GM18508 (cell line): Measurements from ENCODE around the gene LRRC14B.
A peak's percentile ranks its signal among the peaks of the same experiment; 100 is the strongest.

ENCODE experiments used
- ATAC-seq: cut with Tn5 transposase; IDR thresholded peaks from one replicate; pipeline ENCODE4 v1.9.1; 2021; ENCODE audit warnings: moderate number of reproducible peaks; ENCODE audit not compliant: insufficient read depth, unreplicated experiment

The LRRC14B gene

GRCh38 chr5:172841-173251 is 18.4 kb upstream of the LRRC14B start:
- ATAC-seq = no peak

GRCh38 chr5:173392-174290 is 17.7 kb upstream of the LRRC14B start:
- no peak for ATAC-seq

GRCh38 chr5:174291-174600 is 17.0 kb upstream of the LRRC14B start:
- no peak for ATAC-seq

- no peak for ATAC-seq
Observed at GRCh38 chr5:174876-175465, 16.3 kb upstream of the LRRC14B start.

- no peak for ATAC-seq
Observed at GRCh38 chr5:176296-176823, 14.9 kb upstream of the LRRC14B start.

- ATAC-seq = no peak
Observed at GRCh38 chr5:178110-178509, 13.2 kb upstream of the LRRC14B start.

GRCh38 chr5:179401-179800 is 11.9 kb upstream of the LRRC14B start:
- no peak for ATAC-seq

- ATAC-seq = no peak
Observed at GRCh38 chr5:180286-180918, 10.9 kb upstream of the LRRC14B start.

- no peak for ATAC-seq
Observed at GRCh38 chr5:181160-181559, 10.1 kb upstream of the LRRC14B start.

GRCh38 chr5:181566-181965 is 9.7 kb upstream of the LRRC14B start:
- ATAC-seq = no peak

- no peak for ATAC-seq
Observed at GRCh38 chr5:182126-182525, 9.2 kb upstream of the LRRC14B start.

- ATAC-seq = no peak
Observed at GRCh38 chr5:184471-184870, 6.8 kb upstream of the LRRC14B start.

- ATAC-seq = no peak
Observed at GRCh38 chr5:185095-186070, 5.9 kb upstream of the LRRC14B start.

- no peak for ATAC-seq
Observed at GRCh38 chr5:186091-187041, 4.9 kb upstream of the LRRC14B start.

GRCh38 chr5:187042-187431 is 4.3 kb upstream of the LRRC14B start:
- ATAC-seq = no peak

- no peak for ATAC-seq
Observed at GRCh38 chr5:187617-188451, 3.5 kb upstream of the LRRC14B start.

- peak; percentile 67 for ATAC-seq
Observed at GRCh38 chr5:188488-189481, 2.5 kb upstream of the LRRC14B start.
